ENCODE data around the gene ACOX1.

The ACOX1 gene

GRCh38 chr17:75922173-75922961, 56.6 kb downstream of the ACOX1 start:
- Histone ChIP-seq H3K9ac (ENCODE audit: low read depth, low read length, poor library complexity, severe bottlenecking) (no peak overlapping the region), H2AFZ (ENCODE audit: low read length) (no peak overlapping the region), H3F3A (ENCODE audit: low read depth) (no peaks in the 10 kb centered on the region), H3K4me1 (ENCODE audit: insufficient read depth, low read length, poor library complexity, severe bottlenecking) (peaks cover 8% of the 10 kb centered on the region), H4K20me1 (ENCODE audit: insufficient read depth, low read length, poor library complexity, severe bottlenecking) (no peaks in the 10 kb centered on the region), H3K4me2 (ENCODE audit: low read depth, low read length, poor library complexity, severe bottlenecking) (no peak overlapping the region), H3K79me2 (ENCODE audit: insufficient read depth, low read length) (no peaks in the 10 kb centered on the region), H3K9me3 (ENCODE audit: insufficient read depth, low read depth, low read length) (no peaks in the 10 kb centered on the region), H3K27me3 (ENCODE audit: insufficient read depth, low read length, poor library complexity, severe bottlenecking) (no peaks in the 10 kb centered on the region), H3K4me3 (ENCODE audit: low read length, poor library complexity, severe bottlenecking) (no peak overlapping the region), H3K9me2 (replicated peaks; ENCODE audit: low read depth, low read length) (no peaks in the 10 kb centered on the region), H3K36me3 (ENCODE audit: insufficient read depth, low read length) (no peaks in the 10 kb centered on the region)
- TF ChIP-seq, protein P1, sequence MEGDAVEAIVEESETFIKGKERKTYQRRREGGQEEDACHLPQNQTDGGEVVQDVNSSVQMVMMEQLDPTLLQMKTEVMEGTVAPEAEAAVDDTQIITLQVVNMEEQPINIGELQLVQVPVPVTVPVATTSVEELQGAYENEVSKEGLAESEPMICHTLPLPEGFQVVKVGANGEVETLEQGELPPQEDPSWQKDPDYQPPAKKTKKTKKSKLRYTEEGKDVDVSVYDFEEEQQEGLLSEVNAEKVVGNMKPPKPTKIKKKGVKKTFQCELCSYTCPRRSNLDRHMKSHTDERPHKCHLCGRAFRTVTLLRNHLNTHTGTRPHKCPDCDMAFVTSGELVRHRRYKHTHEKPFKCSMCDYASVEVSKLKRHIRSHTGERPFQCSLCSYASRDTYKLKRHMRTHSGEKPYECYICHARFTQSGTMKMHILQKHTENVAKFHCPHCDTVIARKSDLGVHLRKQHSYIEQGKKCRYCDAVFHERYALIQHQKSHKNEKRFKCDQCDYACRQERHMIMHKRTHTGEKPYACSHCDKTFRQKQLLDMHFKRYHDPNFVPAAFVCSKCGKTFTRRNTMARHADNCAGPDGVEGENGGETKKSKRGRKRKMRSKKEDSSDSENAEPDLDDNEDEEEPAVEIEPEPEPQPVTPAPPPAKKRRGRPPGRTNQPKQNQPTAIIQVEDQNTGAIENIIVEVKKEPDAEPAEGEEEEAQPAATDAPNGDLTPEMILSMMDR (conservative IDR thresholded peaks at IDR 0.05; ENCODE audit: low read length) = no peak
- no peak for TF ChIP-seq EZH2phosphoT487 (IDR thresholded peaks at IDR 0.05; ENCODE audit: borderline replicate concordance)

DNA sequence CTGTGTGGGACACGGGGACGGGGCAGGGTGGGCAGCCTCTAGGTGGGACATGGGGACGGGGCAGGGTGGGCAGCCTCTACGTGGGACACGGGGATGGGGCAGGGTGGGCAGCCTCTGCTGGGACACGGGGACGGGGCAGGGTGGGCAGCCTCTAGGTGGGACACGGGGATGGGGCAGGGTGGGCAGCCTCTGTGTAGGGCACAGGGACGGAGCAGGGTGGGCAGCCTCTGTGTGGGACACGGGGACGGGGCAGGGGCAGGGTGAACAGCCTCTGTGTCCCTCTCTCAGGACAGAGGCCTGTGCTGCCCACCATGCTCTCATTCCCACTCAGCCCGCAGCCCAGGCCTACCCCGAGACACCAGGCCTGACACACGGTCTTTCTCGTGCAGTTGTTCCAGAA, 57.4 kb downstream of the ACOX1 start:
- Histone ChIP-seq H3K36me3 (ENCODE audit: insufficient read depth, low read length) (no peaks in the 10 kb centered on the region), H3K9ac (ENCODE audit: low read depth, low read length, poor library complexity, severe bottlenecking) (no peak overlapping the region), H3F3A (ENCODE audit: low read depth) (no peaks in the 10 kb centered on the region), H3K79me2 (ENCODE audit: insufficient read depth, low read length) (no peaks in the 10 kb centered on the region), H3K27me3 (ENCODE audit: insufficient read depth, low read length, poor library complexity, severe bottlenecking) (no peaks in the 10 kb centered on the region), H3K4me2 (ENCODE audit: low read depth, low read length, poor library complexity, severe bottlenecking) (no peak overlapping the region), H2AFZ (ENCODE audit: low read length) (no peak overlapping the region), H3K9me2 (replicated peaks; ENCODE audit: low read depth, low read length) (no peaks in the 10 kb centered on the region), H3K4me1 (ENCODE audit: insufficient read depth, low read length, poor library complexity, severe bottlenecking) (peaks cover 14% of the 10 kb centered on the region), H3K9me3 (ENCODE audit: insufficient read depth, low read depth, low read length) (no peaks in the 10 kb centered on the region), H3K4me3 (ENCODE audit: low read length, poor library complexity, severe bottlenecking) (no peak overlapping the region), H4K20me1 (ENCODE audit: insufficient read depth, low read length, poor library complexity, severe bottlenecking) (no peaks in the 10 kb centered on the region)
- TF ChIP-seq, protein P1 (conservative IDR thresholded peaks at IDR 0.05; ENCODE audit: low read length) = no peak
- no peak for TF ChIP-seq EZH2phosphoT487 (IDR thresholded peaks at IDR 0.05; ENCODE audit: borderline replicate concordance)

DNA sequence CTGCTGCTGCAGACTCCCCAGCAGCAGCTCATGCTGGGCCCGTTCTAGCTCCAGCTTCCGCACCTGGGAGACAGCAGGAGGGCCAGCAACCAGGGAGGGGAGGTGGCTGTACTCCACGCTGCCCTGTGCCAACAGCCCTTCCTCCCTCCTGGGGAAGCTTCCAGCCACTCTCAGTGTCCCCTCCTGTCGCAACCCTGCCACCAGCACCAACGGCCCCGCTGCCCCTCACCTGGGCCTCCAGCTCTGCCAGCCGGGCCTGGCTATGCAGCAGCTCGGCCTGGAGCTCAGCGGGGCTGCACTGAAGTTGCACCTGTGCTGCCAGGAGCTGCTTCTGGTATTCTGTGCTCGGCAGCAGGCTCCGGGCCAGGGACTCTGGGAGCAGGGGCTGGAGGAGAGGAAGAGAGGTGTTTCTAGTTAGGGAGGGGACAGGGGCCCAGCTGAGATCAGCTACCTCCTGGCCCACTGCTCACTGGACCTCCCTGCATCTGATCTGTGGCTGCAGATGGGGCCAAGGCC, 58.9 kb downstream of the ACOX1 start:
- Histone ChIP-seq H3K4me2 (ENCODE audit: low read depth, low read length, poor library complexity, severe bottlenecking) (no peak overlapping the region), H4K20me1 (ENCODE audit: insufficient read depth, low read length, poor library complexity, severe bottlenecking) (no peaks in the 10 kb centered on the region), H3F3A (ENCODE audit: low read depth) (no peaks in the 10 kb centered on the region), H3K9me3 (ENCODE audit: insufficient read depth, low read depth, low read length) (no peaks in the 10 kb centered on the region), H3K36me3 (ENCODE audit: insufficient read depth, low read length) (no peaks in the 10 kb centered on the region), H3K9me2 (replicated peaks; ENCODE audit: low read depth, low read length) (no peaks in the 10 kb centered on the region), H3K4me3 (ENCODE audit: low read length, poor library complexity, severe bottlenecking) (no peak overlapping the region), H2AFZ (ENCODE audit: low read length) (no peak overlapping the region), H3K9ac (ENCODE audit: low read depth, low read length, poor library complexity, severe bottlenecking) (no peak overlapping the region), H3K79me2 (ENCODE audit: insufficient read depth, low read length) (no peaks in the 10 kb centered on the region), H3K27me3 (ENCODE audit: insufficient read depth, low read length, poor library complexity, severe bottlenecking) (no peaks in the 10 kb centered on the region), H3K4me1 (ENCODE audit: insufficient read depth, low read length, poor library complexity, severe bottlenecking) (peaks cover 14% of the 10 kb centered on the region)
- TF ChIP-seq, protein P1 (conservative IDR thresholded peaks at IDR 0.05; ENCODE audit: low read length) = no peak
